MCF 10A (cell line): ENCODE results near the gene SDC1. TPM values are rescaled to one million over a fixed set of nuclear protein-coding genes. Genes with fewer than 3 reads are reported as not detected.

Source experiments
- BruUV-seq: library from RNA; stranded (reverse); fragments of 400-500 nt; replicated peaks from 2 replicates; lab custom pipeline; 2021; lab: Mats Ljungman, UMichigan
- CTCF ChIA-PET: fragments of 300-600 bp; sonication (Branson Sonifier 250); formaldehyde crosslinking; extraction: SDS; loops from one replicate; lab custom pipeline; 2021; ENCODE audit warnings: antibody characterized with exemption, inconsistent platforms; lab: Yijun Ruan, JAX
- POLR2A ChIA-PET: fragments of 300-600, 350-650 bp; sonication (Branson Sonifier 250); formaldehyde crosslinking; extraction: SDS; loops from one replicate; lab custom pipeline; 2020; ENCODE audit warnings: antibody characterized with exemption, inconsistent platforms; lab: Yijun Ruan, JAX
- DNase-seq: peaks from one replicate; pipeline ENCODE4 v3.0.0-alpha.2; 2018; ENCODE audit not compliant: unreplicated experiment
- H3K27ac Mint-ChIP-seq: one replicate; pipeline ENCODE4 v1.8.0; 2022; ENCODE audit warnings: mild to moderate bottlenecking, low read depth, mixed read lengths; ENCODE audit not compliant: unreplicated experiment
- H3K27me3 Mint-ChIP-seq: one replicate; pipeline ENCODE4 v1.8.0; 2022; ENCODE audit warnings: mixed read lengths; ENCODE audit not compliant: insufficient read depth, unreplicated experiment
- H3K36me3 Mint-ChIP-seq: one replicate; pipeline ENCODE4 v1.8.0; 2022; ENCODE audit warnings: mild to moderate bottlenecking, moderate library complexity, mixed read lengths; ENCODE audit not compliant: insufficient read depth, unreplicated experiment
- H3K4me1 Mint-ChIP-seq: one replicate; pipeline ENCODE4 v1.8.0; 2022; ENCODE audit warnings: mixed read lengths; ENCODE audit not compliant: insufficient read depth, unreplicated experiment
- H3K4me3 Mint-ChIP-seq: one replicate; pipeline ENCODE4 v1.8.0; 2022; ENCODE audit warnings: mild to moderate bottlenecking, moderate library complexity, mixed read lengths; ENCODE audit not compliant: unreplicated experiment
- H3K9me3 Mint-ChIP-seq: one replicate; pipeline ENCODE4 v1.8.0; 2022; ENCODE audit warnings: mixed read lengths; ENCODE audit not compliant: unreplicated experiment
- intact Hi-C: fragments of 100-400 bp; cut with micrococcal nuclease; formaldehyde crosslinking; loops from 2 replicates; pipeline ENCODE4 v1.14.1; 2022
- total RNA-seq: library from RNA; stranded (reverse); gene quantifications from 2 replicates; pipeline ENCODE4 v1.2.3, GENCODE V29; 2022
- TF ChIP-seq, protein P1 (sequence below): fragments of 200-600 bp; IDR thresholded peaks from one replicate; pipeline ENCODE4 v1.8.0; 2022; ENCODE audit warnings: antibody characterized with exemption, mild to moderate bottlenecking; ENCODE audit not compliant: unreplicated experiment

The SDC1 gene
- total RNA-seq, 1 experiment from 2014 or later = 232 TPM

GRCh38 chr2:20169796-20170703 lies 54.9 kb downstream of the SDC1 start:
- no peak for DNase-seq

GRCh38 chr2:20168727-20169696 lies 55.9 kb downstream of the SDC1 start:
- H3K4me3 Mint-ChIP-seq = no peak overlapping the region
- DNase-seq = no peak
- TF ChIP-seq, protein P1, sequence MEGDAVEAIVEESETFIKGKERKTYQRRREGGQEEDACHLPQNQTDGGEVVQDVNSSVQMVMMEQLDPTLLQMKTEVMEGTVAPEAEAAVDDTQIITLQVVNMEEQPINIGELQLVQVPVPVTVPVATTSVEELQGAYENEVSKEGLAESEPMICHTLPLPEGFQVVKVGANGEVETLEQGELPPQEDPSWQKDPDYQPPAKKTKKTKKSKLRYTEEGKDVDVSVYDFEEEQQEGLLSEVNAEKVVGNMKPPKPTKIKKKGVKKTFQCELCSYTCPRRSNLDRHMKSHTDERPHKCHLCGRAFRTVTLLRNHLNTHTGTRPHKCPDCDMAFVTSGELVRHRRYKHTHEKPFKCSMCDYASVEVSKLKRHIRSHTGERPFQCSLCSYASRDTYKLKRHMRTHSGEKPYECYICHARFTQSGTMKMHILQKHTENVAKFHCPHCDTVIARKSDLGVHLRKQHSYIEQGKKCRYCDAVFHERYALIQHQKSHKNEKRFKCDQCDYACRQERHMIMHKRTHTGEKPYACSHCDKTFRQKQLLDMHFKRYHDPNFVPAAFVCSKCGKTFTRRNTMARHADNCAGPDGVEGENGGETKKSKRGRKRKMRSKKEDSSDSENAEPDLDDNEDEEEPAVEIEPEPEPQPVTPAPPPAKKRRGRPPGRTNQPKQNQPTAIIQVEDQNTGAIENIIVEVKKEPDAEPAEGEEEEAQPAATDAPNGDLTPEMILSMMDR = no peak
- BruUV-seq = no TSS peak
- H3K36me3 Mint-ChIP-seq = no peaks in the 10 kb centered on the region
- no peaks in the 10 kb centered on the region for H3K27me3 Mint-ChIP-seq
- no peaks in the 10 kb centered on the region for H3K9me3 Mint-ChIP-seq
- no peaks in the 10 kb centered on the region for H3K4me1 Mint-ChIP-seq
- CTCF ChIA-PET = interaction anchor here (1.1 to 1.3 kb wide), 2 partner anchors 34 to 56 kb away, joined by 3 to 6 read pairs; partner anchors contain the start of gene SDC1
- POLR2A ChIA-PET = interaction anchor here (1.2 kb wide), 1 partner anchor 10 kb away, joined by 6 read pairs; no protein-coding TSS in a partner anchor
- no peak overlapping the region for H3K27ac Mint-ChIP-seq
- intact Hi-C loops = no loop called here

More at GRCh38 chr2:20169796-20170703, 54.9 kb downstream of the SDC1 start:
- ChIA-PET CTCF (interaction anchor here (0.5 to 0.6 kb wide), 2 partner anchors 29 to 35 kb away, joined by 3 read pairs; no protein-coding TSS in a partner anchor), POLR2A (no interaction called here)
- no peak overlapping the region for H3K4me3 Mint-ChIP-seq
- intact Hi-C loops = no loop called here
- no peak overlapping the region for H3K27ac Mint-ChIP-seq
- TF ChIP-seq, protein P1 = no peak
- H3K9me3 Mint-ChIP-seq = no peaks in the 10 kb centered on the region
- no peaks in the 10 kb centered on the region for H3K27me3 Mint-ChIP-seq
- H3K4me1 Mint-ChIP-seq = no peaks in the 10 kb centered on the region
- BruUV-seq = no TSS peak
- no peaks in the 10 kb centered on the region for H3K36me3 Mint-ChIP-seq

GRCh38 chr2:20168048-20168726 lies 56.7 kb downstream of the SDC1 start:
- ChIA-PET CTCF (interaction anchor here (1.0 to 1.3 kb wide), 3 partner anchors 11 to 57 kb away, joined by 3 to 6 read pairs (median 3); partner anchors contain the start of gene SDC1), POLR2A (interaction anchor here (0.6 to 1.2 kb wide), 4 partner anchors 11 to 82 kb away, joined by 3 to 6 read pairs (median 3); no protein-coding TSS in a partner anchor)
- Mint-ChIP-seq H3K4me3 (no peak overlapping the region), H3K36me3 (no peaks in the 10 kb centered on the region), H3K9me3 (no peaks in the 10 kb centered on the region), H3K27ac (no peak overlapping the region), H3K4me1 (no peaks in the 10 kb centered on the region), H3K27me3 (no peaks in the 10 kb centered on the region)
- no peak for DNase-seq
- BruUV-seq = no TSS peak
- TF ChIP-seq, protein P1 = no peak
- intact Hi-C loops = no loop called here
